22Rv1 (cell line): ENCODE data around the gene NBPF8.
"Not testable (repeated sequence)": the region's sequence is repeated elsewhere in the genome, so short reads cannot be mapped to it uniquely, and the experiment has no call there.

Experiments used
- CTCF ChIP-seq: fragments of 450-650 bp; IDR thresholded peaks from 2 replicates; pipeline ENCODE4 v1.5.1; 2017; ENCODE audit warnings: mild to moderate bottlenecking
- ZFX ChIP-seq: fragments of 450-650 bp; IDR thresholded peaks from 2 replicates; pipeline ENCODE4 v1.6.1; 2017; ENCODE audit warnings: antibody characterized with exemption, borderline replicate concordance

GRCh38 chr1:120425063-120425462 lies 10.2 kb downstream of the NBPF8 start:
- not testable (repeated sequence) for TF ChIP-seq ZFX, CTCF
